Immature natural killer cell (primary cell): ENCODE results near the gene COL13A1. TPM values are rescaled to one million over a fixed set of nuclear protein-coding genes. Genes with fewer than 3 reads are reported as not detected.
A peak's percentile ranks its signal among the peaks of the same experiment; 100 is the strongest.

ENCODE experiments used
- DNase-seq, 3 donors: peaks; one replicate each; pipeline ENCODE4 v3.0.0; 2022; ENCODE audit warnings: mixed read lengths in 1 of 3
- H3K27ac Mint-ChIP-seq, 6 donors: one replicate each; pipeline ENCODE4 v1.8.0; 2020; ENCODE audit warnings: mixed read lengths in 6 of 6, mild to moderate bottlenecking in 5 of 6, inconsistent platforms in 4 of 6, moderate library complexity in 3 of 6
- H3K27me3 Mint-ChIP-seq, 3 donors: one replicate each; pipeline ENCODE4 v1.8.0; 2020 to 2021; ENCODE audit warnings: low read depth in 3 of 3, mild to moderate bottlenecking in 3 of 3, mixed read lengths in 3 of 3, moderate library complexity in 3 of 3, inconsistent platforms in 1 of 3
- H3K36me3 Mint-ChIP-seq, 3 donors: one replicate each; pipeline ENCODE4 v1.8.0; 2020; ENCODE audit warnings: mixed read lengths in 3 of 3, inconsistent platforms in 2 of 3, mild to moderate bottlenecking in 2 of 3
- H3K4me1 Mint-ChIP-seq, 2 donors: one replicate each; pipeline ENCODE4 v1.8.0; 2020; ENCODE audit warnings: inconsistent platforms in 2 of 2, mild to moderate bottlenecking in 2 of 2, mixed read lengths in 2 of 2, moderate library complexity in 1 of 2
- H3K4me3 Mint-ChIP-seq, 5 donors: one replicate each; pipeline ENCODE4 v1.8.0; 2020; ENCODE audit warnings: mild to moderate bottlenecking in 5 of 5, mixed read lengths in 5 of 5, inconsistent platforms in 3 of 5, moderate library complexity in 3 of 5
- H3K9me3 Mint-ChIP-seq, 6 donors: one replicate each; pipeline ENCODE4 v1.8.0; 2020; ENCODE audit warnings: mild to moderate bottlenecking in 6 of 6, mixed read lengths in 6 of 6, inconsistent platforms in 4 of 6, moderate library complexity in 3 of 6
- polyA plus RNA-seq, 3 donors: library from polyadenylated mRNA; unstranded; fragments of 300-500 nt; fragmentation: Illumina TruSeq; gene quantifications; one replicate each; pipeline ENCODE4 v1.2.3, GENCODE V29; 2021

The COL13A1 gene
- polyA plus RNA-seq, 3 donors from 2014 or later, result 1.0 to 6.0 (median 1.6) TPM

DNA sequence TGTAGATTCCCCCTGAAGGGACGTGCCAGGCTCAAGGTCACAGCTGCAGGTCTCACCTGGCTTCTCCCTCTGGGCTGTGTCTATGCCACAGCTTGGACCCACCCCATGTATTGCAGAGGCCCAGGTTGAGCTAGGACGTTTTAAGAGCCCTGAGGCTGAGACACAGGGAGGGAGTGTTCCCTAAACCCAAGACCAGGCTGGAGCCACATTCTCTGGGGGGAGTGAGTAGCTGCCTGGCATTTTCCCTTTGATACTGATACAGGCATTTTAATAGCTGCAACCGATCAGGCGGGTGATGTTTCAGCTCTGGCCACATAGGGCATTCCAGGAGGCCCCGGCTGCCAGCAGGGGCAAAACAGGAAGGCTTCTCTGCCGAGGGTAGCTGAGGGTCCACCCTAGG, 13.4 kb downstream of the COL13A1 start:
- peaks cover 6 to 9% (median 8%) of the 10 kb centered on the region in 3 donors for H3K27me3 Mint-ChIP-seq

DNA sequence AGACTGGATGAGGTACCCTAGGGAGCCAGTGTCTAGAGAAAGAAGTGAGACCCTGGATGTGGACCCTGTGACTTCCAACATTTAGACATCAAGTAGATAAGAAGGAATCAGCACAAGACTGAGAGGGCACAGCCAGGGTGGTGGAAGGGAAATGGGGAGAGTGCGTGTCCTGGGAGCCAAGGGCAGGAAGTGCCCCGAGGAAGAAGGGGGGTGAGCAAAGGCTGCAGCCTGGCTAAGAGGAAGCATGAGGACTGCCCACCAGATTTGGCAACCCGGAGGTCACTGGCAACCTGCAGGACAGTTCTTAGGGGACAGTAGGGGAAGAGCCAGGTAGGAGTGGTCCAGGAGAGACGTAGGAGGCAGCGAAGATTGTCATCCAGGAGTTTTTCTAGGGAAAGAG, 14.8 kb downstream of the COL13A1 start:
- Mint-ChIP-seq H3K4me3 (peak overlapping the region; percentile 57 to 91 (median 67)), H3K9me3 (no peaks in the 10 kb centered on the region), H3K4me1 (peaks cover 91 to 92% of the 10 kb centered on the region in 2 donors), H3K27ac (peak overlapping the region; percentile 51 to 95 (median 78)), H3K27me3 (peaks cover 4 to 12% (median 8%) of the 10 kb centered on the region in 3 donors), H3K36me3 (peaks cover 0 to 7% (median 0%) of the 10 kb centered on the region in 3 donors)
- no peak for DNase-seq

More for the DNA sequence above, 13.4 kb downstream of the COL13A1 start:
- Mint-ChIP-seq H3K4me1 (peaks cover 85 to 88% of the 10 kb centered on the region in 2 donors), H3K36me3 (peaks cover 0 to 3% (median 2%) of the 10 kb centered on the region in 3 donors), H3K27ac (peak overlapping the region in 3 of 6 donors; percentile 7 to 70 (median 69)), H3K4me3 (no peak overlapping the region), H3K9me3 (no peaks in the 10 kb centered on the region)
- no peak for DNase-seq

- peaks cover 0 to 7% (median 0%) of the 10 kb centered on the region in 3 donors for H3K36me3 Mint-ChIP-seq
- peak; percentile 71 to 74 (median 71) for DNase-seq
- H3K4me1 Mint-ChIP-seq, result peaks cover 91 to 92% of the 10 kb centered on the region in 2 donors
- no peaks in the 10 kb centered on the region for H3K9me3 Mint-ChIP-seq
- H3K27ac Mint-ChIP-seq, result peak overlapping the region; percentile 86 to 97 (median 92)
- peaks cover 4 to 12% (median 8%) of the 10 kb centered on the region in 3 donors for H3K27me3 Mint-ChIP-seq
- H3K4me3 Mint-ChIP-seq, result peak overlapping the region; percentile 83 to 92 (median 87)
Observed at GRCh38 chr10:69817078-69817581, 15.4 kb downstream of the COL13A1 start.

DNA sequence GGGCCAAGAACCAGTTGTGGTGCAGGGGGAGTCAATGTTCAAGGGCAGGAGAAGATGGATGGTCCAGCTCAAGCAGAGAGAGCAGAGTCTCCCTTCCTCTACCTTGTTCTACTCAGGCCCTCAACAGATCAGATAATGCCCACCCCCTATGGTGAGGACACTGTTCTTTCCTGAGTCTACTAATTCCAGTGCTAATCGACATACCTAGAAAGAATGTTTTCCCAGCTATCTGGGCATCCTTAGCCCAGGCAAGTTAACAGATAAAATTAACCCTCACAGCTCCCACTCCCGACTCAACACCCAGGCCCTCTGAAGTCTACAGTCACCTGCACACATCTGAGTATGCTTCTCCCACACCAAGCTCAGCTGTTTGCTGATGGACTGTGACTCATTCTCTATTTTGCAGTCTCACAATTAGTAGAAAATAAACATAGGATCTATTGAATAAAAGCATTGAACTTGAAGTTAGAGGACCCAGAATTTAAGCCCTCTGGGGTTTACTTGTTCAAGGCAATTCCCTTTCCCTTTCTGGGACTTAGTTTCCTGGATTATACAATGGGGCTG, 17.1 kb downstream of the COL13A1 start:
- H3K9me3 Mint-ChIP-seq, result no peaks in the 10 kb centered on the region
- peaks cover 4 to 12% (median 8%) of the 10 kb centered on the region in 3 donors for H3K27me3 Mint-ChIP-seq
- H3K4me1 Mint-ChIP-seq, result peaks cover 91 to 95% of the 10 kb centered on the region in 2 donors
- H3K27ac Mint-ChIP-seq, result peak overlapping the region; percentile 86 to 97 (median 92)
- DNase-seq, result no peak
- peak overlapping the region; percentile 83 to 92 (median 87) for H3K4me3 Mint-ChIP-seq
- peaks cover 0 to 11% (median 0%) of the 10 kb centered on the region in 3 donors for H3K36me3 Mint-ChIP-seq

DNA sequence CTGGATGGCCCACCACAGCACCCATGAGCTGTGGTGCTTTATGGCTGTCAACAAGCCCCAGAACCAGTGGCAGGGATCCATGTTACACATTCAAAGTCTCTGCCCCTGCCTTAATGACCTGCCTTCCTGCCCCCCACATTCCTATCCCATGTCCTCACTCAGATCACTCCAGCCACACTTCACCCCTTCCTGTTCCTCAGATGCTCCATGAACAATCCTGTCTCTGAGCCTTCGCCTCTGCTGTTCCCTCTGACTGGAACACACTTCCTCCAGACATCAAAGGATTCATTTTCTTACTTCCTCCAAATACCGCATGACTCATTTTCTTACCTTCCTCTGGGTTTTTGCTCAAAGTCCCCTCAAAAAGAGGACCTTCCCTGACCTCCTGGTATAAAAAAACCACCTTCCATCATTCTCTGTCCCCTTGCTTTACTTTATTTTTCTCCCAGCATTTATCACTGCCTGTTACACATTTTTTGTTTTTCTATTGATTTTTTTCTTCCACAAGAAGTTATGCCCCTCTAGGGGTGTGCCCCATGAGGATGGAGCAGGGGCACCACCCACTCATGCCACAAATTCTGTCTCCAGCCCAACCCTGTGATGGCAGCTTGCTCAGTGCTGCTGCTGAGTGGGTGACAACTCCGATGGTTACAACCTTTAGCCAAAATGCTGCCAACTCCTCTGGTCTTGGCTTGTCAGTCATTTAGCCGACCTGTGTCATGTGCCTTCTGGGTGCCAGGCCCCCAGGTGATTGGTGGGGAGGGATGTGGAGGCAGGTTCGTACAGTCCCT, 18.2 kb downstream of the COL13A1 start:
- peaks cover 4 to 12% (median 8%) of the 10 kb centered on the region in 3 donors for H3K27me3 Mint-ChIP-seq
- peaks cover 0 to 15% (median 0%) of the 10 kb centered on the region in 3 donors for H3K36me3 Mint-ChIP-seq
- peak overlapping the region; percentile 83 to 92 (median 87) for H3K4me3 Mint-ChIP-seq
- DNase-seq, result no peak
- peak overlapping the region; percentile 27 to 97 (median 88) for H3K27ac Mint-ChIP-seq
- no peaks in the 10 kb centered on the region for H3K9me3 Mint-ChIP-seq
- H3K4me1 Mint-ChIP-seq, result peaks cover 90 to 92% of the 10 kb centered on the region in 2 donors

DNA sequence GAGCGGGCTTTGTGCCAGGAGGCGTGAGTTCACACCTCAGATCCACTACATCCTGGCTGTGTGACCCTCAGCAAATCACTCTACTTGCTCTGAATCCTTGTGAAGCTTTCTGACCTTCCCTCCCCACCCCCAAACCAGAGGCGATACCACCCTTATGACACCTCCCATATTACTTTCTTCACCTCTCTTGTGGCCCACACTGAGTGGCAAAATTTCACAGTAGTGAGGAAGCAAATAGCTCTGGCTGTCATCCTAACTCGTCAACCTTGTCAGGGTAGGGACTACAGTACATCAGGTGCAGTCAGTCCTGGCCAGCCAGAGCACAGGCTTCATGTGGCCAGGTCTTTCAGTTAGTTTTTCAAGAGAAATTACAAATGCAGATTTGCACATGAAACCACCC, 19.1 kb downstream of the COL13A1 start:
- Mint-ChIP-seq H3K36me3 (peaks cover 0 to 22% (median 4%) of the 10 kb centered on the region in 3 donors), H3K4me3 (peak overlapping the region; percentile 83 to 92 (median 87)), H3K9me3 (no peaks in the 10 kb centered on the region), H3K27me3 (peaks cover 4 to 12% (median 8%) of the 10 kb centered on the region in 3 donors), H3K4me1 (peaks cover 90 to 91% of the 10 kb centered on the region in 2 donors), H3K27ac (peak overlapping the region; percentile 59 to 97 (median 89))
- peak; percentile 64 to 73 (median 65) for DNase-seq

GRCh38 chr10:69825604-69826003, 23.9 kb downstream of the COL13A1 start:
- H3K27ac Mint-ChIP-seq, result peak overlapping the region in 2 of 6 donors; percentile 29 to 47
- peaks cover 0 to 18% (median 8%) of the 10 kb centered on the region in 3 donors for H3K36me3 Mint-ChIP-seq
- peak overlapping the region in 2 of 5 donors; percentile 43 to 44 for H3K4me3 Mint-ChIP-seq
- peaks cover 76 to 86% of the 10 kb centered on the region in 2 donors for H3K4me1 Mint-ChIP-seq
- no peak for DNase-seq
- no peaks in the 10 kb centered on the region for H3K9me3 Mint-ChIP-seq
- peaks cover 4 to 15% (median 10%) of the 10 kb centered on the region in 3 donors for H3K27me3 Mint-ChIP-seq

DNA sequence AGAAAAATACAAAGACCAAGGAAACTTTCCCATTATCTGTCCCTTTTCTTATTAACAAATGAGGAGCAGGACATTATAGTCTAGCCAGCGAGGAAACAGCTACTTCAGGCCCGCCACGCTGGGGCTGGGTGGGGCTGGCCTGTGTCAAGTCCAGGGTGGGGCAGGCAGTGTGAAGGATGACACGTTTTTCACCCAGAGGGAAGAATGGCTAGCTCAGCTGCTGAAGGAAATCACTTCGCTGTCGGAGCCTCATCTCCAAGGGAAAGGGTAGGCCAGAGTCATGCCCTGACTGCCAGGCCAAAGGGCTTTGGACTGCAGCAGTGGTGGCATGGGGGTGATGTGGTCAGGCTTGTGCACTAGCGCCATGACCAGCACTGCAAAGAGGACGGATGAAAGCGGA, 24.4 kb downstream of the COL13A1 start:
- H3K36me3 Mint-ChIP-seq, result peaks cover 0 to 16% (median 8%) of the 10 kb centered on the region in 3 donors
- peak overlapping the region in 3 of 5 donors; percentile 3 to 44 (median 43) for H3K4me3 Mint-ChIP-seq
- H3K27ac Mint-ChIP-seq, result no peak overlapping the region
- no peaks in the 10 kb centered on the region for H3K9me3 Mint-ChIP-seq
- DNase-seq, result no peak
- H3K27me3 Mint-ChIP-seq, result peaks cover 4 to 17% (median 7%) of the 10 kb centered on the region in 3 donors
- peaks cover 76 to 86% of the 10 kb centered on the region in 2 donors for H3K4me1 Mint-ChIP-seq

DNA sequence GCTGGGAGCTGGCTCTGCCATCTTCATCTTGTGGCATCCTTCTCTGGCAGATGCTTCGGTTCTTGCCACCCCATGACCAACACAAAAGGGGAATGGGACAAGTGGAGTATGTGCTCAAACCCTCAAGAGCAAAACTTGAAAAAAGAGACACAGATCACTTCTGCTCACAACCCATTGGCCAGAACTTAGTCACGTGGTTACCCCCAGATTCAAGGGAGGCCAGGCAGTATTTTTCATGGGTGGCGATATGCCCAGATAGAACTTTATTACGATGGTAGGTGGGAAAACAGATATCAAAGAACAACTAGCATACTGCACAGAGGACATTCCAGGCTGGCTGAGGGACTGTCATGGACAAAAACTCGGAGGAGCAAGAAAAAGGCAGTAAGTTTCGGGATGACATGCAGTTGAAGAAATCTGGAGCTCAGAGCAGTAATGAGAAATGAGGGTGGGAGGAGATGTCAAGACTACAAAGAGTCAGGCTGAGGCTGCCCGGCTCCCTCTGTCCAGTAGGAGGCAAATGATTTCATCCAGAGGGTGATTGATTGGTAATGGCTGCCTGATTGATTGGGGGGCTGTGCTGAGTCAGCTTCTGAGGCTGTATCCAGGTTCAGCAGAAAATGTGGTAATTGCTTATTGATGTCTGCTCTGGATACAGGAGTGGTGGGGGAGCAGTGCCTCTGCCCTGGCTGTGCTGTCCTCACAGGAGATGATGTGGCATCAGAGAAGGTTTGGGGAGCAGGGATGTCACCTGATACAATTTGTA, 25.3 kb downstream of the COL13A1 start:
- H3K4me3 Mint-ChIP-seq, result peak overlapping the region in 2 of 5 donors; percentile 24 to 38
- DNase-seq, result no peak
- H3K27ac Mint-ChIP-seq, result peak overlapping the region in 2 of 6 donors; percentile 47 to 80
- H3K36me3 Mint-ChIP-seq, result peaks cover 0 to 16% (median 8%) of the 10 kb centered on the region in 3 donors
- peaks cover 76 to 84% of the 10 kb centered on the region in 2 donors for H3K4me1 Mint-ChIP-seq
- no peaks in the 10 kb centered on the region for H3K9me3 Mint-ChIP-seq
- H3K27me3 Mint-ChIP-seq, result peaks cover 4 to 17% (median 7%) of the 10 kb centered on the region in 3 donors

DNA sequence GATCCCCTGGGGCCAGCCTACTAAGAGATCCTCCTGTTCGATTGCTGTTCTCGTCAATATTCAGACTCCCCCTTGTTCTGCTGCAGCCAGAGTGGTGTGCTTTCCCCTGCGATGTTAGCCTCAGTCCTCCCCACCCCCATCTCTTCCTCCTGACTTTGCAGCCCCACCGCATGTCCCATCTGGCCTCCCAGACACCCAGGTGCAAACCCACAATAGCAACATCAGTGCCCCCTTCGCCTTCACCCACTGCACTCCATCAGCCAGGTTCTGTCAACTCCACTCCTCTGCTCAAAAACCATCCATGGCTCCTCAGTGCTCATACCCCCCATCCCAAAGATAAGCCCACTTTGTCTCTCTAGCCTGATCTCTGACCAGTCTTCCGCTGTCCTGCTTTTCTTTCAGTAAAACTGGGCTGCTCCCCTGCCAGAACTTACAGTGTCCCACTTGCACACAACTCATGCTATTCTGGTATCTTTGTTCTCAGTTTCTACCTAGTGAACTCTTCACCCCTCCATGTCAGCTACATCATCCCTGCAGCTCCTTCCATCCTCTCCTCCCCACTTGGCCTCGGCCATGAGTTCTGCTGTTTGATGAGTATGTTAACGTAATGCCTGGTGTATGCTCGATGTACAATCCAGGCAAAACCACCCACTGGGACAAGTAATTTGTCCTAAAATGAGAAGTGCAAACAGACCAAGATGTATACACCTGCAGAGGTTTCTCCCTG, 26.6 kb downstream of the COL13A1 start:
- peaks cover 4 to 17% (median 7%) of the 10 kb centered on the region in 3 donors for H3K27me3 Mint-ChIP-seq
- H3K4me3 Mint-ChIP-seq, result peak overlapping the region; percentile 1 to 49 (median 8)
- peaks cover 0 to 12% (median 8%) of the 10 kb centered on the region in 3 donors for H3K36me3 Mint-ChIP-seq
- peak in 1 of 3 donors; percentile 10 for DNase-seq
- peak overlapping the region in 4 of 6 donors; percentile 23 to 44 (median 25) for H3K27ac Mint-ChIP-seq
- H3K9me3 Mint-ChIP-seq, result no peaks in the 10 kb centered on the region
- H3K4me1 Mint-ChIP-seq, result peaks cover 68 to 72% of the 10 kb centered on the region in 2 donors

- H3K9me3 Mint-ChIP-seq, result no peaks in the 10 kb centered on the region
- H3K27me3 Mint-ChIP-seq, result peaks cover 4 to 17% (median 7%) of the 10 kb centered on the region in 3 donors
- DNase-seq, result no peak
- no peak overlapping the region for H3K4me3 Mint-ChIP-seq
- H3K27ac Mint-ChIP-seq, result no peak overlapping the region
- H3K36me3 Mint-ChIP-seq, result peaks cover 0 to 8% (median 7%) of the 10 kb centered on the region in 3 donors
- peaks cover 64 to 73% of the 10 kb centered on the region in 2 donors for H3K4me1 Mint-ChIP-seq
Observed at GRCh38 chr10:69829775-69830174, 28.1 kb downstream of the COL13A1 start.

DNA sequence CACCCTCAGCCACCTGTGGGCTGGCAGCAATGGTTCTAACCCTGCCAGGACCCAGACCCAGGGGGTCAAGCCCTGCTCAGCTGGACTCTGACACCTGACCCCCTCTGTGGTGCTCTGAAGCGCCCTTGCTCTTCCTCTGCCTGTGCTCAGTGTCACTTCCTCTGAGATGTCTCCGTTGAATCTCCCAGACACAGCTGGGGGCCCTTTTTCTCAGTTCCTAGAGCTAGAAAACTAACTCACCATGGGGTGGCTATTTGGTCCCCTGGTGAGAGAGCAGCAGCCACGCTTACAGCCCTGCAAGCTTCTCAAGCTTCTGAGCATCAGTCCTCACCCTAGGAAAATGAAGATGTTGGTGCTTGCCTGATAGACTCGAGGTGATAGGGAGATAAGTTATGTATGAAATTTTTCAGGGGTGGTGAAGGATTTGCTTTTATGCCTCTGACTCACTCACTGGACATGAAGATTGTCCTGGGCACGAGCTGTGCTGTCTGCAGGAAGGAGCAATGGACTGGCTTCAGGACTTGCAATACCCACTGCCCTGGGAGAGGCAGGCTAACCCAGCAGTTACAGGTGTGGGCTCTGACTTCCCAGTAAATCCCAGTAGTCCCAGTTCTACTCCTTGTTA, 29.6 kb downstream of the COL13A1 start:
- Mint-ChIP-seq H3K27ac (peak overlapping the region in 2 of 6 donors; percentile 28 to 69), H3K27me3 (peaks cover 4 to 20% (median 6%) of the 10 kb centered on the region in 3 donors), H3K4me1 (peaks cover 58 to 70% of the 10 kb centered on the region in 2 donors), H3K36me3 (no peaks in the 10 kb centered on the region), H3K9me3 (no peaks in the 10 kb centered on the region), H3K4me3 (no peak overlapping the region)
- no peak for DNase-seq
